Gastrocnemius medialis (tissue), 4 donors: ENCODE data around the gene TIGD1.

Source experiments
- CTCF ChIP-seq, 5 experiments: fragments of 450-650 bp in 3 of 5; fragments of 200-600 bp in 2 of 5; sonication (generic) in 2 of 5; IDR thresholded peaks in 4 of 5; conservative IDR thresholded peaks in 1 of 5; 1 replicate in 4 of 5; 2 replicates in 1 of 5; pipeline ENCODE4 v1.5.1; 2016 to 2019; ENCODE audit warnings: antibody characterized with exemption in 5 of 5, mild to moderate bottlenecking in 3 of 5, moderate library complexity in 3 of 5
- POLR2A ChIP-seq, 2 donors: fragments of 450-650 bp; IDR thresholded peaks; one replicate each; pipeline ENCODE4 v1.6.1; 2017; ENCODE audit warnings: antibody characterized with exemption in 2 of 2, mild to moderate bottlenecking in 2 of 2, moderate library complexity in 2 of 2

- no peak for TF ChIP-seq POLR2A (IDR thresholded peaks at IDR 0.05)
- no peak for TF ChIP-seq CTCF (IDR thresholded peaks at IDR 0.05 in 4 of 5, conservative IDR thresholded peaks at IDR 0.05 in 1 of 5)
Measured at GRCh38 chr2:232540441-232541041, 9.8 kb downstream of the TIGD1 start.
